RWPE2 (cell line): ENCODE data around the gene ZNF70.

ENCODE experiments used
- ATAC-seq: fragments of 200-7000 bp; cut with Tn5 transposase; 3 replicates; pipeline ENCODE4 v1.9.1; 2021; ENCODE audit warnings: low read depth
- DNase-seq: peaks from one replicate; pipeline ENCODE4 v3.0.0-alpha.2; 2020; ENCODE audit warnings: low spot score
- H3K27ac ChIP-seq: fragments of 450-650 bp; 2 replicates; pipeline ENCODE4 v1.5.1; 2017; ENCODE audit warnings: mild to moderate bottlenecking; ENCODE audit not compliant: poor library complexity, severe bottlenecking
- H3K27me3 ChIP-seq: fragments of 250-450 bp; sonication (Bioruptor Pico); 2 replicates; pipeline ENCODE4 v1.5.1; 2021; ENCODE audit warnings: mild to moderate bottlenecking, moderate library complexity; ENCODE audit not compliant: insufficient read depth, poor library complexity, severe bottlenecking
- H3K36me3 ChIP-seq: fragments of 250-450 bp; sonication (Bioruptor Pico); 2 replicates; pipeline ENCODE4 v1.5.1; 2020; ENCODE audit warnings: low read depth, mild to moderate bottlenecking, moderate library complexity
- H3K4me1 ChIP-seq: fragments of 250-450 bp; sonication (Bioruptor Pico); 2 replicates; pipeline ENCODE4 v1.5.1; 2021; ENCODE audit warnings: mild to moderate bottlenecking, moderate library complexity; ENCODE audit not compliant: insufficient read depth, poor library complexity, severe bottlenecking
- H3K4me3 ChIP-seq: fragments of 250-450 bp; sonication (Bioruptor Pico); 2 replicates; pipeline ENCODE4 v1.5.1; 2021; ENCODE audit warnings: mild to moderate bottlenecking, moderate library complexity; ENCODE audit not compliant: severe bottlenecking
- H3K9me3 ChIP-seq: fragments of 250-450 bp; sonication (Bioruptor Pico); 2 replicates; pipeline ENCODE4 v1.5.1; 2021; ENCODE audit warnings: mild to moderate bottlenecking, moderate library complexity; ENCODE audit not compliant: severe bottlenecking
- TF ChIP-seq, protein P1 (sequence below): fragments of 450-650 bp; IDR thresholded peaks from one replicate; pipeline ENCODE4 v1.5.1; 2017; ENCODE audit warnings: mild to moderate bottlenecking, moderate library complexity; ENCODE audit not compliant: poor library complexity, severe bottlenecking

ZNF70 gene

DNA sequence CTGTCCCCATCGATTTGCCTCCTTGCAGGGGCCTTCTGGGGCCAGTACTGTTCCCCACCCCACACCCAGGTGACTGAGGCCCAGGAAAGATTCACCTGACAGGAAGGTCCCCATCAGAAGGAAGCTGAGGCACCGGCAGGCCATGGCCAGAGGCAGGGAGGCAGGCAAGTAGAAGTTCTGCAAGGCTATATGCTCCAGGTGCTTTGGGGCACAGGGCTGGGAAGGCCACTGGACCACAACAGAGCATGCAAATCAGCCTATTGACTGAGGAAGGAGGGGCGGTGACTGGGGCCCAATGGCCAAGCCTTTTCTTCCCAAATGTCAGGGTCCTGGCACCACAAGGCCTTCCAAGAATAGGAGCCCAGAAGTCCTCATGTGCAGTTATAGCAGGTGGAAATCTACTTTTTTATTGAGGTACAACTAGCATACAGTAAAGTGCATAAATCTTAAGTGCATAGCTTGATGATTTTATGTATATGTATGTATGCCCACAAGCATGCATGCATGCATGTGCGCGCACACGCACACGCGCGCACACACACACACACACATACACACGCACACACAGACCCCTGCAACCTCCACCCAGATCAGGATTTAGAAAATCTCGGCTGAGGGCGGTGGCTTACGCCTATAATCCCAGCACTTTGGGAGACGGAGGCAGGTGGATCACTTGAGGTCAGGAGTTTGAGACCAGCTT, 3.5 kb upstream of the ZNF70 start, which contains the start of gene VPREB3:
VPREB3 (minus strand) TSS at position 206 of the 700 bp plus-strand sequence; CDS start at position 144, 62 bp downstream.
- ATAC-seq = no peak
- no peak within 1 kb of the TSS for H3K4me3 ChIP-seq
- H3K27ac ChIP-seq = no peak within 1 kb of the TSS
- DNase-seq = no peak
- no peaks in the 10 kb centered on the region for H3K27me3 ChIP-seq
- no peaks in the 10 kb centered on the region for H3K36me3 ChIP-seq
- peaks cover 7% of the 10 kb centered on the region for H3K4me1 ChIP-seq
- no peaks in the 10 kb centered on the region for H3K9me3 ChIP-seq
- TF ChIP-seq, protein P1, sequence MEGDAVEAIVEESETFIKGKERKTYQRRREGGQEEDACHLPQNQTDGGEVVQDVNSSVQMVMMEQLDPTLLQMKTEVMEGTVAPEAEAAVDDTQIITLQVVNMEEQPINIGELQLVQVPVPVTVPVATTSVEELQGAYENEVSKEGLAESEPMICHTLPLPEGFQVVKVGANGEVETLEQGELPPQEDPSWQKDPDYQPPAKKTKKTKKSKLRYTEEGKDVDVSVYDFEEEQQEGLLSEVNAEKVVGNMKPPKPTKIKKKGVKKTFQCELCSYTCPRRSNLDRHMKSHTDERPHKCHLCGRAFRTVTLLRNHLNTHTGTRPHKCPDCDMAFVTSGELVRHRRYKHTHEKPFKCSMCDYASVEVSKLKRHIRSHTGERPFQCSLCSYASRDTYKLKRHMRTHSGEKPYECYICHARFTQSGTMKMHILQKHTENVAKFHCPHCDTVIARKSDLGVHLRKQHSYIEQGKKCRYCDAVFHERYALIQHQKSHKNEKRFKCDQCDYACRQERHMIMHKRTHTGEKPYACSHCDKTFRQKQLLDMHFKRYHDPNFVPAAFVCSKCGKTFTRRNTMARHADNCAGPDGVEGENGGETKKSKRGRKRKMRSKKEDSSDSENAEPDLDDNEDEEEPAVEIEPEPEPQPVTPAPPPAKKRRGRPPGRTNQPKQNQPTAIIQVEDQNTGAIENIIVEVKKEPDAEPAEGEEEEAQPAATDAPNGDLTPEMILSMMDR = no peak

DNA sequence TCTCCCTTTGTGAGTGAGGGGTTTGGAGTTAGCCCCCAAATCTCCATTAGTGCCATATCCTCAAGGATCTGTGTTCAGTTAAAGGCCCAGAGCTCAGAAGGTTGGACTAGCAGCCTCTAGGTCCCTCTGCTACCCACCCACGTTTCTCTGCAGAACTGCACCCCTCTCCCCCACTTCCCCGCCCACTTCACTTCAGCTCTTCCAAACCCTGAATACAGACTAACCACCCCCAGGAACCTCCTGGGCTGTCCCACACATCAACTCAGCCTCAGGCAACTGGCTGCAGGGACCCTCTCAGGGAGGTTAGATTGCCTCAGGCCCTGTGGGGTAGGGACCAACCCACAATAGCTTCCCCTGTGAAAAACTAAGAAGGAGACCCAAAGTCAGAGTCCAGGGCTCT, 2.5 kb upstream of the ZNF70 start:
- Histone ChIP-seq H3K9me3 (no peaks in the 10 kb centered on the region), H3K36me3 (no peaks in the 10 kb centered on the region), H3K4me3 (no peak overlapping the region), H3K27me3 (no peaks in the 10 kb centered on the region), H3K27ac (no peak overlapping the region), H3K4me1 (peaks cover 7% of the 10 kb centered on the region)
- no peak for DNase-seq
- no peak for ATAC-seq
- TF ChIP-seq, protein P1 = no peak

DNA sequence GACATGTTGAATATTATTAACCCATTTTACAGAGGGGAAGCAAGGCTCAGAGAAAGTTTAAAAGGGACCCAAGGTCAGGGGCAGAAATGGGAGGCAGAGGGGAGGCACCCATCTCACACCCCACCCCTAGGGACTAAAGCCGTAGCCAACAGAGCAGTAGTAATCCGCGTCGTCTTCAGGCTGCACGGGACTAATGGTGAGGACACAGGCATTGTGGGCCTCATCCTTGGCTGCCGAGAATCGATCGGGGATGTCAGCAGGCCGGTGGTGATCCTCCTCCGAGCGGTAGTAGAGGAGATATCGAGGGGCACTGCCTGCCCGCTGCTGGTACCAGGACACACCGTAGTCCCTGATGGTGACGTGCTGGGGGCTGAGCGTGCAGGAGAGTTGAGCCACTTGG, 1.8 kb upstream of the ZNF70 start:
- TF ChIP-seq, protein P1 = no peak
- no peaks in the 10 kb centered on the region for H3K27me3 ChIP-seq
- H3K36me3 ChIP-seq = no peaks in the 10 kb centered on the region
- no peak overlapping the region for H3K4me3 ChIP-seq
- no peaks in the 10 kb centered on the region for H3K9me3 ChIP-seq
- DNase-seq = no peak
- H3K27ac ChIP-seq = no peak overlapping the region
- ATAC-seq = no peak
- H3K4me1 ChIP-seq = peaks cover 7% of the 10 kb centered on the region

DNA sequence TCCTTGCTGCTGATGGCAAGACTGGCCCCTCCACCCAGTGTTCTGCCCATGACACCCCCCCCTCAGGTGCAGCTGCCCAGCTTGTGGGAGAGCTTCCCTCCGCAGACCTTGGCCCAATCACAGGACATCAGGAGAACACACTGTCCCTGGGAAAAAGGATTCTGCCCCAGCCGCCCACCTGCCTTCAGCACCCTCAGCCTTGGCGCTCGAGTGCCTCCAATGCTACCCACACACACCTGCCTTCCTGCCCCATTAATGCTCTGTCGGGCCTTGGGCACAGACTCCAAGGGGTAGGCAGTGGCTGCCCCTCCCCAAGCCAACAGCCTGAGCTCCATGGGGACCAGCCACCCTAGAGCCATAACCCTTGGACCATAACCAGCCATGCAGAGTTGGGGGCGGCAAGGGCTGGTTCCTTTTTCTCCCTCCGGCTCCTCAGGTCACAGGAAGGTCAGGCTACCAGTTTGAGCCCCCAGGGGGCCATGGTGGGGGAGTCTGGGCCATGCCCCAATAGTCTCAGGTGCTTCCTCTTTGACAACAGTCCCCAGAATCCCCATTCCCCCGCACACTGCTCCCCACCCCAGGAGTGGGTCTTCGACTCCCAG, 1.3 kb upstream of the ZNF70 start:
- no peak overlapping the region for H3K27ac ChIP-seq
- H3K27me3 ChIP-seq = no peaks in the 10 kb centered on the region
- H3K4me1 ChIP-seq = peaks cover 7% of the 10 kb centered on the region
- H3K9me3 ChIP-seq = no peaks in the 10 kb centered on the region
- DNase-seq (no peak), ATAC-seq (no peak)
- H3K4me3 ChIP-seq = no peak overlapping the region
- no peaks in the 10 kb centered on the region for H3K36me3 ChIP-seq
- TF ChIP-seq, protein P1 = no peak
